A204.1 (cell line): ENCODE measurements around the gene KIF7.

ENCODE experiments used
- FAIRE-seq: peaks from 2 replicates; lab custom pipeline; 2012; peaks lifted over from hg19 to GRCh38; lab: Jason Lieb, UNC

KIF7 gene

DNA sequence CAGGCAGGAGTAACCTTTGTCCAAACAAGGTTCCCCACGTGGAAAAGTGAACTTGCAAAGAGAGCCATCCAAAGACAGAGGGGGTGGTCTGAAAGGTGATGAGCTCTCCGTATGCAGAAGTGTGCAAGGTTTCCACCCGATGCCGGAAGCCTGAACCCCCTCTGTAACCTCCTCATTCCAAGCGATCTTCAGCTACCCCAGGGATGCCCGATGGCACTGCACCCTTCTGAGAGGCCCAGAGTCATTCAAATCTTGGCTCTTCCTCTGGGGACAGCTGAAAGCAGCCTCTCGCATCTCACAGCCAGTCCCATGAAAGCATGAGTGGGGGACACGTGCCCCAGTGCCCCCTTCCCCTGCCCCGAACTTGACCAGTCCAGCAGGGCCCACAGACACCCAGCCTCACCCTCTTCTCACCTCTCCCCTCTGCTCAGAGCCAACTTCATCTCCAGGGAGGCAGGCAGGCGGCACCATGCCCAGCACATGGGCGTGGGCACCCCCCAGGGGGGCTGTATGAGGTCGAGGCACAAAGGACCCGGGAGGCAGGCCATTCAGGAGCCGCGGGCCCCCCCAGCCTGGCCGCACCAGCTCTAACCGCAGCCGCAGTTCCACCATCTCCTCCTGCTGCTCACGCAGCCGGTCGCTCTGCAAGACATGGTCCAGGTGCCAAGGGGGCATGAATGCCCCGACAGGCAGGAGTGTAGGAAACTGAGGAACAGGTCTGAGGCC is 8.7 kb downstream of the KIF7 start:
- no peak for FAIRE-seq

DNA sequence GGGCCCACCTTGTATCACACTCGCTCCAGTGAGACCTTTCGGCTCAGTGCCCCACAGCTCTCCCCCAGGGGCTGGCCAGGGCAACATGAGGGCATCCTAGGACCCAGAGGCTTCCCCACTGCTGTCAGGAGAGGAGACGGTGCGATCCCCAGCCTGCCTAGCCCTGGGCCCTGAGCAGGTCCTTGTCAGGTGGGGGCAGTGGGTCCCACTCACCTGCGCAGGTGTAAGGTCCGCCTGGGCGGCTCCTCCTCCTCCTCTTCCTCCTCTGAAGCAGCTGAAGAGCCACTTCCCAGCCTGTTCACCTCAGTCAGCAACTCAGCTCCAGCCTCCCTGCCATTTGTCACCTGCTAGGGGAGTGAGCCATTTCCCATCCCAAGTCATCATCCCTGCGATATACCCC is 9.6 kb downstream of the KIF7 start:
- no peak for FAIRE-seq

DNA sequence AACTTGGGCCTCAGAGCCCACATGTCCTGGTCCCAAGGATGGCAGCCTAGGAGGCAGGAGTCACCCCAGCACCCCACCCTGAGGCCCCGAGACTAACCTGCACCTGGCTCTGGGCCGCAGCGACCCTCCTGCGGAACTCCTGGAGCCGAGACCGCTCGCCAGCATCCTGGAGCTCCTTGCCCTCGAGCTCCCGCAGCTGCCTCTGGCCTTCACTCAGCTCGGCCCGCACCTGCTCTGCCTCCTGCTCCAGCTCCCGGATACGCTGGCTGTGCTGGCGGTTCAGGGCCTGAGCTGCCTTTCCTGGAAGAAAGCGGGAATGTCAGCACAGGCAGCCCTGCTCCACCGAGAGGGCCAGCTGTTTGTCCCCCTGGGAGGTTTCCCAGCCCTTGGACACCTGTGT is 13.2 kb downstream of the KIF7 start:
- no peak for FAIRE-seq

DNA sequence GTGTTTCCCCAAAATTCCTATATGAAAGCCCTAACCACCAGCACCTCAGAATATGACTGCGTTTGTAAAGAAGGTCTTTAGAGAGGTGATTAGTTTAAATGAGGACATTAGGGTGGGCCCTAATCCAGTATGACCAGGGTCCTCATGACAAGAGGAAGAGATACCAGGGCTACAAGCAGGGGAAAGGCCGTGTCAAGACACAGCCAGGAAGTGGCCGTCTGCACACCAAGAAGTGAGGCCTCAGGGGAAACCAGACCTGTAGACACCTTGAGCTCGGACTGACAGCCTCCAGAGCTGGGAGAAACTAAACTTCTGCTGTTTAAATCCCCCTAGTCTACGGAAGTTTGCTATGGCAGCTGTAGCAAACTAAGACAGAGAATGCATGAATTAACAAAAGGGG is 14.2 kb downstream of the KIF7 start:
- FAIRE-seq: no peak

DNA sequence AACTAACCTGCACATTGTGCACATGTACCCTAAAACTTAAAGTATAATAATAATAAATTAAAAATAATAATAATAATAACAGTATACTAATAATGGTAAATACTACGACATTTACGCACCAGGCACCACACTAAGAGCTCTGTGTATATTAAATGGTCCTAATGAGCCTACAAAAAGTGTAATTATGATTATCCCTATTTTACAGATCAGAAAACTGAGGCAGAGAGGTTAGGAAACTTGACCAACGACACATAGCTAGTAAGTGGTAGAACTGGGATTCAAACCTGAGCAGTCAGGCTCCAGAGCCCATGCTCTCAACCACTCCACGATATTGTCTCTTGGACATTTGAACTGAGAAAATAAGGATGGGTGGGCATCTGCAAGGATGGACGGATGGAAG is 15.0 kb downstream of the KIF7 start:
- FAIRE-seq: no peak

DNA sequence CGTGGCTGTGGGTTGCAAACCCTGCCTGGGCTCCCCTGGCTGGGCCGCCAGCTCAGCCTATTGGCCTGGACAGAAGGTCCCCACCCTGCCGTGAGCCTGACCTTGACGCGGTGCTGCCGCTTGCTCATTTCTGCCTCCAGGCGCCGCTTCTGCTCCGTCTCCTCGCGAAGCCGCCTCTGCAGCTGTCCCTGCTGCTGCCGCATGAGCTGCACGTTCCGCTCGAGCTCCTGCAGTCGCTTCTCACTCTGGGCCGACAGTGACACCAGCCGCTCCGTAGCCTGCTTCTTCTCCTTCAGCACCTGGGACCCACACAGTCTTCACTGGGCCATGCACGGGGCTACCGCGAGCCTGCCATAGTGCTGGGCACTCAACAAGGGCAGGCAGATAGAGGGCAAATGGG is 21.7 kb downstream of the KIF7 start:
- no peak for FAIRE-seq

DNA sequence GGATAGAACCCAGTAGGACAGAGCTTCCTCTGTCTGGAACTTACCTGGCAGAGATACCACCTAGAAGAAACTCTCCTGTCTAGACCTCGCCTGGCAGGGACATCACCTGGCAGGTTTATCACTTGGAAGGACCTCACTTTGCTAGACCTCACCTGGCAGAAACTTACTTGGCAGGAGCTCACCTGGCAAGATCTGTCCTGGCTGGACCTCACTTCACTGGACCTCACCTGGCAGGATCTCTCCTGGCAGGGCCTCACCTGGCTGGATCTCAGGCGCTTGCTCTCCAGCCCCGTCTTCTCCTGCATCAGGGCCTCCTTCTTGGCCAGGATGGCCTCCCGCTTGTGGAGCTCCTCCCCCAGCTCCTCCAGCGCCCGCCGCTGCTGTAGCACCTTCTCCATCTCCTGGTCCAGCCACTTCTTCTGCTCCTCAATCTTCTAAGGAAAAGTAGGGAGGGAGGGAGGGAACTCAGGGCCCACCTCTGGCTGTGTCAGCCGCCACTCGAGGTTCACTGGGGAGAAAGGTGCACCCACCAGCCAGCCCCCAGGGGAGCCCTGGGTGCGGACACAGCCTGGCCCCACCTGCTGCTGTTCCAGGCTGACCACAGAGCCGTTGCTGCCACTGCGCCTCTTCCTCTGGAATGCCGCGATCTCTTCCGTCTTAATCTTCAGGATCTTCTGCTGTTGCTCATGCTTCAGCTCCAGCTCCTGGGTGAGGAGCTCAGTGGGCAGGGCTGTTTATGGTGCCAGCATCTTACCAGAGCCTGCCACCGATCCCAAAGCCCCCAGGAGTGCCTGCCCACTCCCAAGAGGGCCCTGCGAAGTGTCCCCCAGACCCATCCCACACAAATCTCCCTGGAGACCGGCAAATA is 22.5 kb downstream of the KIF7 start:
- FAIRE-seq: no peak

DNA sequence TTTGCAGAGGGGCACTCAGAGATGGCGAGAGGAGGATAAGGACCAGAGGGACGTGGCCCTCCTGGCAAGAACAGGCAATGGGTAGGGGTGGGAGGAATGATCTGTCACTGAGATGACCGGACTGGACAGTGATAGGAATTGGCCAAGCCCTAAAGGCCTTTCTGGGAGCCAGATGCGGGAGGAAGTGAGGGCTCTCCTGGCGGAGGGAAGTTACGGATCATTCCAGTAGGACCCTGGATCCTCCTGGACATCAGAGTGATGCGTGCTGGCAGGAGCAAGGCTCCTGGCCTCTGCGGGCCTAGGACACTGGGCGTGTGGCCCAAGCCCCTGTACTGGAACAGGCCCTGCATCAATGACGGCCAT is 23.4 kb downstream of the KIF7 start:
- no peak for FAIRE-seq

DNA sequence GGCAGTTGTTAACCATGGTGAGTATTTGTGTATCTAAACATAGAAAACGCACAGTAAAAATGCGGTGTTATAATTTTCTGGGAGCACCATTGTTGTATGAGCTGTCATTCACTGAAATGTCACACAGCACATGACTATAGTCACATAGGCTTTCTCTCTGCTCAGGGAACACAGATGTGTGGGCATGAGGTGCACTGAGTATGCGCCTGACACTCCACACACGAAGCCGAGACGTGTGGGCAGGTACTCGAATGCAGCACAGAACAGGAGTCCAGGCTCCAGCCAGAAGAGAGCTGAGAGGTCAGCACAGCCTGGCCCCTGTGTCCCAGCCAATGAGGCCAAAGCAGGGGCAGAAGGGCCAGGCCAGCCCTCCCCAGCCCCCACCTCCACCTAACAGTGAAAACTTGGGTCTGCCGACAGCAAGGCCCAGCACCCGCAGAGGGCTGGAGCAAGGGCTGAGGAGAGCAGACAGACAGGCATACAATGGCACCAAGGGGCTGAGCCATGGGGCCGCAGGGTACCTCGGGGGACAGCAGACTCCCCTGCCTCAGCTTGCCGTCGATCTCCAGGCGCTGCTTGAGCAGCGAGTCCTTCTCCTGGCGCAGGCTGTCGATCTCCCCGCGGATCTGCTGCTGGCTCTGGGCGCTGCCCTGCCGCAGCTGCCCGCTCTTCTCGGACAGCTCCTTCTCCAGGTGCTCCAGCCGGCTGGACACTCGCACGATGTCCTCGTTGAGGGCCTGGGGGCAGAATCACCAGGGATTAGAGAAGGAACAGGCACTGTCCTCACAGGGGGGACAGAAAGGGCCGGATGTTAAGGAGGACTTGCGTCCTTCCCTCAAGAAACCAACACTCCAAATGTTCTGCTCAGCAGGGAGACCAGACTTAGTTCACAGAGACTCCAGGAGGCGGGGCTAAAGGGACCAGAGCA is 24.0 kb downstream of the KIF7 start:
- no peak for FAIRE-seq

DNA sequence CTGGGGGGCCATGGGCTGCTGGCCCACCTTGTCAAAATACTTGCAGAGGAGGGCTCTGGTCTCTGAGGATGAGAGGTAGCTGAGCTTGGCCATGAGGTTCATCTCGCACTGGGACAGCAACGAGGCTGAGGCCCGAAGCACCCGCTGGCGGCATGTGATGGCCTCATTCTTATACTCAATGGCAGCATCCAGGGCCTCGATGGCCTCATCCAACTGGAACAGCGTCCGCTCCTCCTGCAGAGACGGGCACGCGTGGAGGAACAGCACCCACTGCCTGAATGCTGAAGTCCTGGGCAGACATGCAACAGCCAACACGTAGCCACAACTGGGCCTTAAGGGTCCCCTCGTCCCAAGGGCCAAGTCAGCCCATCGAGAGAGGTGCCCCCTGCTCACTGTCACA is 25.0 kb downstream of the KIF7 start:
- FAIRE-seq: no peak

DNA sequence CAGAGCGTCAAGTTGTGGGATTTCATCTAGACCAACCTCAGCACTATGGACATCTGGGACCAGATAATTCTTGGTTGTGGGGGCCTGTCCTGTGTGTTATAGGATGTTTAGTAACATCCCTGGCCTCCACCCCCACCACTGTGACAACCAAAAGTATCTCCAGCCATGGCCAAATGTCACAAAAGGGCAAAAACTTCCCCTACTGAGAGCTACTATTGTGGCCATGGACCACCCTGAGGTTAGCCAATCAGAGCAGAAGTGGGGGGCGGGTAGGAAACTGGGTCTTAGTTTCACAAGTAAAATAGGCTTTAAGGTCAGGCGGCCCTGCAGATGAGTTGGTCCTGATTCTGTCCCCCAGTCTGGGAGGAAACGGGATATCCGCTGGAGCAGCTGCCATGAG is 25.4 kb downstream of the KIF7 start:
- no peak for FAIRE-seq

DNA sequence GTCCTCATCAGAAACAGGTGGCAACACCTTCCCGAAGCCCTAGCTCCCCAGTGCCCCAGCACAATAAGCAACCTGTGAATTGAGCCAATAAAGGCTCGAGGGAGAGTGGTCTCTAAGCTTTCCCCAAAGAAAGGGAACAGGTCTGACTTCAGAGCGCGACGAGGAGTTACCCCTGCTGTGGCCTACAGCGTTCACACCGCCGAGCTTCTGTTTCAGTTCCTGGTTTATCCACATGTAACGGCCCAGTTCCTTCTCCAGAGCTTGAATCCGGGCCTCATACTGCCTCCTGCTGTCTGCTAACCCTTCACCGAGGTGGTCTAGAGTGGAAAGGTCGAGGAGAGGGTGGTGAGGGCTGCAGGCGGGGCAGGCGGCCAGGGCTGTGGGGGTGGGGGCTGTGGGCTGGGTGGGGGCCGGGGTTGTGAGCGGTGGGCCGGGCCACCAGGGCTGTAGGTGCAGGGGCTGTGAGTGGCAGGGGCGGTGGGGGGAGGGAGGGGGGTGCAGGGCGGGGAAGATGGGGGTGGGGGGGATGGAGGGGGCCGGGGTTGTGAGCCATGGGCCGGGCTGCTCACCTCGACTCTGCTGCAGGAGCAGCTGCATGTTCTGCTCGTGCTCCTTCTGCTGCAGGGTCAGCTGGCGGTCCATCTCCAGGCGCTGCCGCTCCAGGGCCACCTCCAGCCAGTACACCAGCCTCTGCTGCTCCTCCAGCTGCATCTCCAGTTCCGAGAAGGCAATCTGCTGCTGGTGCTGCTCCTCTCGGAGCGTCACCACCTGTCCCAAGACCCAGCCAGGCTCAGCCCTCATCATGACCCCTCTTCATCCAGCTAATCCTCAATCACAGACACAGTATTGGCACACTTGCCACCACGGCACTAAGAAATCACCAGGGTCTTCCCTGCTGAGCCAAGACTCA is 26.2 kb downstream of the KIF7 start:
- FAIRE-seq: no peak

DNA sequence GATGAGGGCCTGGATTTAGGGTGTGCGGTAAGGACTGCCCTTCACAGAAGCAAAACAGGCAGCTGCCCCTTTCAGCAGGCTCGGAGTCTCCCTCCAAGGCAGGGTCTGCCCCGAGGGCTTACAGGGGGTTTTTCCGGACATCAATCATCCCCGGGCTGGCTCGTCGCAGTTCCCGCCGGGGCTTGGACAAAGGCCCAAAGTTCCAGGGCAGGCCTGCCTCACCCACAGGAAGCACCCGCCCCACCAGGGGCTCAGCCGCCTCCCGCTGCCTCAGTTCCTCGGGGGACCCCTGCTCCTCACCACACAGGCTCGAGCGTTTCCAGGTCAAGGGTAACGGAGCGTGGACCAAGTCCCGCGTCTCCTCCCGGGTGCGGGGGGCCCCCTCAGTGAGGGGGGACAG is 27.0 kb downstream of the KIF7 start:
- no peak for FAIRE-seq

DNA sequence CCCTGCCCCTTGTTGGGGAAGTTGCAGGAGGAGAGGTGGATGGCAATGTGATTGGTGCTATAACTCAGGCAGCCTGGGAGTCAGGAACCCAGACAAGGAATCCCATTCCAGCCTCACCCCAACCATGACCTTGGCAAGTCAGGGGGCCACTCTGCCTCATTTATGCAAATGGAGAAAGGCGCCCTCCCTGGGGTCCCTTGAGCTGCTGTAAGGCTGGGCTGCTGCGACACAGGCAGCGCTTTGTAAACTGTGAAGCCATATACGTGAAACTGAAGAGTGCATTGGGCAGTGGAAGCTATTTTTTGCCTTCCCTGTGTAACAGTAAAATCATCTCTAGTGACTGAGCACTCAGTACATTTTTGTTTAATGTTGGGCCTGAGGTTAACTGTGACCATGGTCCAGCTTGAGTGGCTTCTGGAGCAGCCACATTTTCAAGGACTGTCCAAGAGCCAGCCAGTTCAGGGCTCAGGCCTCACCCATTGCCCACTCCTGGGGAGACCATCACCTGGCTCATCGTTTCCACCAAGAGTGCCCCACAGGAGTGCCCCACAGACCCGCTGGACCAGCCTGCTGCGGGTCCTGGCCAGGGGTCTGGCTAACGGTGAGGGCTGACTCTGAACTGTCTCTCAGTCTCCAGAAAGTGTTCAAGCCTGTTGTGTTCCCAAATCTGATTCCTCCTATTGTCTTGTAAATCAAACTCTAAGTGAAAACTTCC is 27.9 kb downstream of the KIF7 start:
- FAIRE-seq: no peak

DNA sequence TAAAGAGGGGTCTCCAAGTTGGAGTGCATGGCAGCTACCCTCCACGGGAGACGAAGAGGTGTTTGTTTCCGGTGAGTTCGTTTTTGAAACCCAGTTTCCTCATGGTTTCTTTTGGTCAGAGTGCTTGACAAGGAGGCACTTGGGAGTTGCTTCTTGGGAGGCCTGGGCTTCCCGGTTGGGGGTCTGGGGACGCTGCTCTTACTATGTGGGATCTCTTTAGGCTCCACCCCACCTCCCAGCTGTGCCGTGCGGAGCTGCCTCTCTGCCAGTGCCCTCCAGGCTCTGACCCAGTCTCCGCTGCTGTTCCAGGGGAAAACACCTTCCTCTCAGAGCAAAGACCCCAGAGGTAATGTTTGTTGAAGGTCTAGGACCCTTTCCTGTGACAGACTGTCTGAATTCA is 29.6 kb downstream of the KIF7 start:
- no peak for FAIRE-seq

DNA sequence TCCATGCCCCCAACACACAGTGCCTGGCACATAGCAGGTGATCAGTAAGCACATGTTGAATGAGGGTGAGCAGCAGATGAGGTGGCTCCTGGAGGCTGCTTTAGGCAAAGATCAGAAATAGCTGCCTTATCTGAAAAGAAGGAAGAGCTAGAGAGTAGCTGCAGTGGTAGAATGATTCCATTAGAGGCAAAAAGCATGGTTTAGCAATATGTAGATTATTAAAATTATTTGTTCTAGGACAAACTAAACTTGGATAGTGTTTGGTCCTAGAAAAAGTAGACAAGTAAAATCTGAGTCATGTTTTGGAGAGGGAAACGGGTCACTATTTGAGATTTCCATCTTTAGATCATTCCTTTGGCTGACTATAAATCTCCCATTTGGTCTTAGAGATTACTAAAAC is 32.1 kb downstream of the KIF7 start:
- FAIRE-seq: no peak

DNA sequence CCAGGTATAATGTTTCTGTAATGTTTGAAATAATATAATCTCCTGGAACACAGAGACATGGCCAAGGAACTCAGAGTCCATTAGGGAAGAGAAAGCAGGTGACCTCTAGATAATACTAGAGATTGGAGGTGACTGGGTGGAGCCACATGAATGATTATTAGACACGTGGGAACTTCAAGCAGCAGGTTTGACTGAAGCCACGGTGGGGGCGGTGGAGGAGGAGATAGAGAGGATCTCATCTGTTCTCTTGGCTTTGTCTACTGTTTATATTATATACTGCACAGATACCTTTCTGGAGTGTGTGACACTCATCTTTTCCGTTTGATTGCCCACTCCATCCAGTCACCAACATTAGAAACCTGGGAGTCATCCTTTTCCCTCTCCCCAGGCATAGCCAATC is 33.7 kb downstream of the KIF7 start:
- FAIRE-seq: no peak

DNA sequence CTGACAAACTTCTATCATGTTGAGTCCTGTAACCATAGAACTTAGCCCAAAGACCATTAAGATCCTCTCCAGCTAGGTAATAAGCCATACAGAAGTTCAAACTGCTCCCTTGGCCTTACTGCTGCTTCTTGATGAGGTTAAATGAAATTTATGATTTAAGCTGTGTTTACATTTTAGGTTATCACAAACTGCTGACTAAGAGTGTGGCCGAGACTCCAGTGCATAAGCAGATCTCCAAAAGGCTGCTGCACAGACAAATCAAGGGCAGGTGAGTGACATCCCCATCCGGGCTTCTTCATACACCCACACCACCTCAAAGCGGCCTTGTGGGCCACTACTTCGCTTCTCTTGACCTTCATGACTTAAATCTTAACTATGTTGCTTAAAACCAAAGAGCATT is 39.0 kb downstream of the KIF7 start:
- no peak for FAIRE-seq

DNA sequence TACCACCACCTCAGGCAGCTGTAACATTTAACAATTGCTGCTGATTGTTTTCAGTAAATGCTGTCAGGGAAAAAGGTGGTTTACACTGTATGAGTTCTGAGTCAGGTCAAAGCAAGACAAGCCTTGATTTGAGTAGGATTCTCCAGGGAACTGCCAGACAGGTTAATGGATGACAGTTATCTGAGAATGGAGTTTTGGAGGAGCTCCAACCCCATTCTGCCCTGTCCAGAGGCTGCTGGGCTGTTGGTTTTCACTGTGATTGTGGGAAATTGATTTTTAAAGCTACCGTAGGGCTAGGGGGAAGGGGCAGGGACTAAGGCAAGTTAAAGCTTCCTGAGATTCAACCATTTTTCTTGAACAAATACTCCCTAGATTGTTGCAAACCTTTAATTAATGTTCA is 40.1 kb downstream of the KIF7 start:
- no peak for FAIRE-seq

DNA sequence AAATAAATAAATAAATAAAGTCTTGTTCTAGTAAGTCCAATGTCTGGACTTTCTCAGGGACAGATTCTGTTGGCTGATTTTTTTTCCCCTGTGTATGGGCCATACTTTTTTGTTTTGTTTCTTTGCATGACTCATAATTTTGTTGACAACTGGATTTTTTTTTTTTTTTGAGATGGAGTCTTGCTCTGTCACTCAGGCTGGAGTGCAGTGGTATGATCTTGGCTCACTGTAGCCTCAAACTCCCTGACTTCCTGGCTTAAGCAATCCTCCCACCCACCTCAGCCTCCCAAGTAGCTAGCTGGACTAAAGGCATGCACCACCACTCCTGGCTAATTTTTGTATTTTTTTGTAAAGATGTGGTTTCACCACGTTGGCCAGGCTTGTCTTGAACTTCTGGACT is 41.1 kb downstream of the KIF7 start:
- FAIRE-seq: no peak

DNA sequence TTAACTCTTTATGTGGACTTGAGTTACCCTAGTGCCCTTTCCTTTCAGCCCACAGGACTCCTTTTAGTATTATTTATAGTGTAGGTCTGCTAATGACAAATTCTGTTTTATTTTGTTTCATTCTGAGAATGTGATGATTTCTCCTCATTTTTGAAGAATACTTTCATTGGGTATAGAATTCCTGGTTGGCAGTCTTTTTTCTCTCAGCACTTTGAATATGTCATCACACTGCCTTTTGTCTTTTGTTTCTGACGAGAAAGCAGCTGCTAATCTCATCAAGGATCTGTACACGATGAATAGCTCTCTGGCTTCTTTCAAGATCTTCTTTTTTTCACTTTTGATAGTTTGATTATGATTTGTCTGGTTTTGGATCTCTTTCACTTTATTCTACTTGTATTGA is 42.2 kb downstream of the KIF7 start:
- no peak for FAIRE-seq
